Fibroblast of lung (primary cell): ENCODE results near the gene EYS.

Experiments used
- CTCF ChIP-seq, 2 donors: IDR thresholded peaks in 1 of 2; conservative IDR thresholded peaks in 1 of 2; 1 replicate in 1 of 2; 2 replicates in 1 of 2; pipeline ENCODE4 v1.5.1; 2011 to 2012; ENCODE audit warnings: low read length in 2 of 2, control low read depth in 1 of 2, inconsistent platforms in 1 of 2, low read depth in 1 of 2, mild to moderate bottlenecking in 1 of 2
- EZH2 ChIP-seq: IDR thresholded peaks from 2 replicates; pipeline ENCODE4 v1.5.1; 2012; ENCODE audit warnings: low read length, control low read depth, mild to moderate bottlenecking; ENCODE audit errors: missing control alignments

- TF ChIP-seq CTCF (conservative IDR thresholded peaks at IDR 0.05 in 1 of 2, IDR thresholded peaks at IDR 0.05 in 1 of 2; ENCODE audit: low read depth in 1 of 2, low read length in 2 of 2) = no peak
- no peak for TF ChIP-seq EZH2
Measured at GRCh38 chr6:64263778-64264177, 1443.2 kb downstream of the EYS start.
